ENCODE data around the gene GYG2. TPM values are rescaled to one million over a fixed set of nuclear protein-coding genes. Genes with fewer than 3 reads are reported as not detected.
A peak's percentile ranks its signal among the peaks of the same experiment; 100 is the strongest.

The GYG2 gene
- total and polyA plus RNA-seq, 2 of the 13 experiments (the other 11 are each of a cell fraction or from before 2014, with no cell fraction given): 20.0 to 24.3 TPM

GRCh38 chrX:2823795-2824386 lies 4.8 kb upstream of the GYG2 start:
- in situ Hi-C loops (cut with HindIII; ENCODE audit: extremely low pct_ligation_motif_present, low pct_unique_long_range_greater_than_20kb): loop anchor here (5.0 kb wide), 1 partner anchor 182 kb away; no protein-coding TSS in a partner anchor
- ATAC-seq: no peak
- DNase-seq (ENCODE audit: low spot score): no peak
- POLR2A ChIA-PET: no interaction called here
- H3K27me3 ChIP-seq (ENCODE audit: control insufficient read depth in 1 of 2, insufficient read depth in 2 of 2, low read length in 2 of 2): no peaks in the 10 kb centered on the region
- CTCF ChIA-PET (ENCODE audit: low intra/inter-chr PET ratio, low total read pairs): no interaction called here
- no peak overlapping the region for H3K9ac ChIP-seq (ENCODE audit: insufficient read depth, low read depth, low read length)
- peak overlapping the region; percentile 7 to 37 (median 26); a peak in 3 of 6 replicates for H3K4me3 ChIP-seq (replicated peaks in 1 of 3; ENCODE audit: insufficient read depth in 1 of 3, low read depth in 2 of 3, low read length in 3 of 3)
- no peaks in the 10 kb centered on the region for H4K20me1 ChIP-seq (ENCODE audit: insufficient read depth, low read length)
- no peak for TF ChIP-seq MYNN (CRISPR knock-in tag; IDR thresholded peaks at IDR 0.05; ENCODE audit: low read depth)
- TF ChIP-seq, protein P1, sequence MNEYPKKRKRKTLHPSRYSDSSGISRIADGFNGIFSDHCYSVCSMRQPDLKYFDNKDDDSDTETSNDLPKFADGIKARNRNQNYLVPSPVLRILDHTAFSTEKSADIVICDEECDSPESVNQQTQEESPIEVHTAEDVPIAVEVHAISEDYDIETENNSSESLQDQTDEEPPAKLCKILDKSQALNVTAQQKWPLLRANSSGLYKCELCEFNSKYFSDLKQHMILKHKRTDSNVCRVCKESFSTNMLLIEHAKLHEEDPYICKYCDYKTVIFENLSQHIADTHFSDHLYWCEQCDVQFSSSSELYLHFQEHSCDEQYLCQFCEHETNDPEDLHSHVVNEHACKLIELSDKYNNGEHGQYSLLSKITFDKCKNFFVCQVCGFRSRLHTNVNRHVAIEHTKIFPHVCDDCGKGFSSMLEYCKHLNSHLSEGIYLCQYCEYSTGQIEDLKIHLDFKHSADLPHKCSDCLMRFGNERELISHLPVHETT (CRISPR knock-in tag; conservative IDR thresholded peaks at IDR 0.05): no peak
- no peak for TF ChIP-seq RXRB (CRISPR knock-in tag; IDR thresholded peaks at IDR 0.05; ENCODE audit: borderline replicate concordance)
- no peak for TF ChIP-seq ZNF788 (CRISPR knock-in tag; IDR thresholded peaks at IDR 0.05; ENCODE audit: borderline replicate concordance)
- no peak for TF ChIP-seq ZBTB7B (CRISPR knock-in tag; IDR thresholded peaks at IDR 0.05)
- TF ChIP-seq ELF3 (CRISPR knock-in tag; IDR thresholded peaks at IDR 0.05): no peak
- TF ChIP-seq ZNF841 (CRISPR knock-in tag; IDR thresholded peaks at IDR 0.05; ENCODE audit: borderline replicate concordance): no peak
- no peak for TF ChIP-seq ZNF777 (CRISPR knock-in tag; IDR thresholded peaks at IDR 0.05)
- TF ChIP-seq ZNF557 (CRISPR knock-in tag; IDR thresholded peaks at IDR 0.05): no peak
- TF ChIP-seq ZNF235 (CRISPR knock-in tag; IDR thresholded peaks at IDR 0.05; ENCODE audit: borderline replicate concordance): no peak
- TF ChIP-seq ZNF766 (CRISPR knock-in tag; IDR thresholded peaks at IDR 0.05; ENCODE audit: borderline replicate concordance): no peak
- TF ChIP-seq ZNF503 (CRISPR knock-in tag; IDR thresholded peaks at IDR 0.05): no peak
- no peak for TF ChIP-seq HHEX (CRISPR knock-in tag; IDR thresholded peaks at IDR 0.05)
- TF ChIP-seq ZFP62 (CRISPR knock-in tag; IDR thresholded peaks at IDR 0.05): no peak
- TF ChIP-seq BATF2 (CRISPR knock-in tag; IDR thresholded peaks at IDR 0.05): no peak
- TF ChIP-seq ZNF512B (CRISPR knock-in tag; IDR thresholded peaks at IDR 0.05; ENCODE audit: borderline replicate concordance): no peak
- FAIRE-seq: peak; percentile 54
- WGBS (ENCODE audit: low lambda C conversion rate): 3% methylated on average over 4 of the region's 13 CpGs
- no peak overlapping the region for H2AFZ ChIP-seq (ENCODE audit: low read length)
- no TSS peak for BruUV-seq (replicated peaks)
- no peak overlapping the region for H3K27ac ChIP-seq (ENCODE audit: extremely low read length, insufficient read depth, low read length)
- H3K79me2 ChIP-seq (ENCODE audit: insufficient read depth, low read length): no peaks in the 10 kb centered on the region
- peaks cover 18% of the 10 kb centered on the region for H3K4me1 ChIP-seq (ENCODE audit: insufficient read depth, low read length)
- intact Hi-C loops (cut with micrococcal nuclease; ENCODE audit: unreplicated experiment): no loop called here
- H3K9me3 ChIP-seq (ENCODE audit: low read length): no peaks in the 10 kb centered on the region
- peak overlapping the region; percentile 69 for H3K4me2 ChIP-seq (ENCODE audit: low read depth, low read length)
- no peaks in the 10 kb centered on the region for H3K36me3 ChIP-seq (replicated peaks in 1 of 2; ENCODE audit: control insufficient read depth in 1 of 2, insufficient read depth in 2 of 2, low read length in 2 of 2)
